NCI-H2227 treated with DMSO at 0.1 percent for 48 hours (cell line): Measurements from ENCODE around the gene PTPN5.
"Not testable (repeated sequence)": the region's sequence is repeated elsewhere in the genome, so short reads cannot be mapped to it uniquely, and the experiment has no call there.

Experiments used
- DNase-seq: peaks from one replicate; lab custom pipeline; 2025; lab: John Stamatoyannopoulos, UW

PTPN5 gene

GRCh38 chr11:18709414-18709813 lies 82.2 kb downstream of the PTPN5 start:
- DNase-seq = no peak

- DNase-seq = no peak
Measured at GRCh38 chr11:18707811-18708340, 83.7 kb downstream of the PTPN5 start.

- DNase-seq = peak; percentile 38
Measured at GRCh38 chr11:18706330-18707243, 85.0 kb downstream of the PTPN5 start.

- no peak for DNase-seq
Measured at GRCh38 chr11:18705651-18706281, 85.8 kb downstream of the PTPN5 start.

- DNase-seq = no peak
Measured at GRCh38 chr11:18704698-18705097, 86.9 kb downstream of the PTPN5 start.

GRCh38 chr11:18704045-18704645 lies 87.5 kb downstream of the PTPN5 start:
- no peak for DNase-seq

- no peak for DNase-seq
Measured at GRCh38 chr11:18703001-18703763, 88.4 kb downstream of the PTPN5 start.

GRCh38 chr11:18701614-18702216 lies 89.9 kb downstream of the PTPN5 start:
- DNase-seq = no peak

GRCh38 chr11:18700872-18701271 lies 90.7 kb downstream of the PTPN5 start:
- no peak for DNase-seq

GRCh38 chr11:18700375-18700774 lies 91.2 kb downstream of the PTPN5 start:
- no peak for DNase-seq

GRCh38 chr11:18699848-18700261 lies 91.7 kb downstream of the PTPN5 start:
- DNase-seq = no peak

GRCh38 chr11:18699269-18699596 lies 92.4 kb downstream of the PTPN5 start:
- no peak for DNase-seq

GRCh38 chr11:18698341-18699268 lies 93.0 kb downstream of the PTPN5 start, which contains the start of gene TMEM86A:
TMEM86A (plus strand) TSS chr11:18698779; CDS start chr11:18698887, 108 bp downstream.
- peak; percentile 78 for DNase-seq

GRCh38 chr11:18697576-18697975 lies 94.0 kb downstream of the PTPN5 start:
- DNase-seq = no peak

- no peak for DNase-seq
Measured at GRCh38 chr11:18696638-18697225, 94.9 kb downstream of the PTPN5 start.

GRCh38 chr11:18692941-18693760 lies 98.4 kb downstream of the PTPN5 start:
- DNase-seq = no peak

GRCh38 chr11:18691467-18692140 lies 100.0 kb downstream of the PTPN5 start:
- not testable (repeated sequence) for DNase-seq

GRCh38 chr11:18684267-18684666 lies 107.3 kb downstream of the PTPN5 start:
- no peak for DNase-seq
